HFFc6 (cell line): ENCODE results near the gene PLXNB3. TPM values are rescaled to one million over a fixed set of nuclear protein-coding genes. Genes with fewer than 3 reads are reported as not detected.

ENCODE experiments used
- DNase-seq: peaks from one replicate; pipeline ENCODE4 v3.0.0-alpha.2; 2018
- H3K27ac Mint-ChIP-seq: 2 replicates; pipeline ENCODE4 v1.8.0; 2020; ENCODE audit warnings: mild to moderate bottlenecking, mixed read lengths
- H3K27me3 Mint-ChIP-seq: 2 replicates; pipeline ENCODE4 v1.8.0; 2021; ENCODE audit warnings: mild to moderate bottlenecking, moderate library complexity, mixed read lengths; ENCODE audit not compliant: insufficient read depth
- H3K36me3 Mint-ChIP-seq: 2 replicates; pipeline ENCODE4 v1.8.0; 2021; ENCODE audit warnings: low read depth, mixed read lengths
- H3K4me1 Mint-ChIP-seq: 2 replicates; pipeline ENCODE4 v1.8.0; 2020; ENCODE audit warnings: low read depth, mixed read lengths
- H3K4me3 Mint-ChIP-seq: 2 replicates; pipeline ENCODE4 v1.8.0; 2020; ENCODE audit warnings: mild to moderate bottlenecking, moderate library complexity, mixed read lengths
- H3K9me3 Mint-ChIP-seq: 2 replicates; pipeline ENCODE4 v1.8.0; 2020; ENCODE audit warnings: mild to moderate bottlenecking, mixed read lengths
- CTCF ChIP-seq: fragments of 200-600 bp; sonication (generic); IDR thresholded peaks from 2 replicates; pipeline ENCODE4 v1.5.0; 2021; ENCODE audit warnings: antibody characterized with exemption, mild to moderate bottlenecking
- total RNA-seq, 6 experiments: library from RNA; stranded (reverse); fragmentation: NEBNext Ultra II Directional; extraction: Animal tissue kit (Norgen Biotek cat#: 25700); gene quantifications; 2 replicates in 1 of 6; 3 replicates in 5 of 6; pipeline ENCODE4 v1.2.3, GENCODE V29; 2021

The PLXNB3 gene
- total RNA-seq, 6 experiments from 2014 or later: 13.2 to 33.4 (median 15.8) TPM

- no peaks in the 10 kb centered on the region for H3K27me3 Mint-ChIP-seq
- no peak overlapping the region for H3K27ac Mint-ChIP-seq
- no peak for DNase-seq
- H3K9me3 Mint-ChIP-seq: no peaks in the 10 kb centered on the region
- no peak for TF ChIP-seq CTCF
- no peaks in the 10 kb centered on the region for H3K36me3 Mint-ChIP-seq
- H3K4me1 Mint-ChIP-seq: no peaks in the 10 kb centered on the region
- no peak overlapping the region for H3K4me3 Mint-ChIP-seq
These were observed 9.2 kb downstream of the PLXNB3 start for GRCh38 chrX:153773218-153773611.

GRCh38 chrX:153773741-153774575 lies 9.9 kb downstream of the PLXNB3 start:
- Mint-ChIP-seq H3K4me1 (no peaks in the 10 kb centered on the region), H3K4me3 (no peak overlapping the region), H3K9me3 (no peaks in the 10 kb centered on the region), H3K27me3 (no peaks in the 10 kb centered on the region), H3K27ac (no peak overlapping the region), H3K36me3 (no peaks in the 10 kb centered on the region)
- no peak for TF ChIP-seq CTCF
- DNase-seq: no peak

- no peak for TF ChIP-seq CTCF
- DNase-seq: no peak
- Mint-ChIP-seq H3K9me3 (no peaks in the 10 kb centered on the region), H3K36me3 (no peaks in the 10 kb centered on the region), H3K27me3 (no peaks in the 10 kb centered on the region), H3K4me1 (no peaks in the 10 kb centered on the region; the same call in 1 of the 2 replicates), H3K4me3 (no peak overlapping the region), H3K27ac (no peak overlapping the region)
These were observed 10.7 kb downstream of the PLXNB3 start for GRCh38 chrX:153774576-153775292.

GRCh38 chrX:153775293-153776119 lies 11.5 kb downstream of the PLXNB3 start:
- DNase-seq: no peak
- Mint-ChIP-seq H3K36me3 (no peaks in the 10 kb centered on the region), H3K27me3 (no peaks in the 10 kb centered on the region), H3K9me3 (no peaks in the 10 kb centered on the region), H3K27ac (no peak overlapping the region), H3K4me3 (no peak overlapping the region), H3K4me1 (peaks cover 7% of the 10 kb centered on the region)
- TF ChIP-seq CTCF: no peak

GRCh38 chrX:153776120-153776599 lies 12.1 kb downstream of the PLXNB3 start:
- Mint-ChIP-seq H3K4me3 (no peak overlapping the region), H3K27ac (no peak overlapping the region), H3K4me1 (peaks cover 7% of the 10 kb centered on the region), H3K36me3 (no peaks in the 10 kb centered on the region), H3K27me3 (no peaks in the 10 kb centered on the region), H3K9me3 (no peaks in the 10 kb centered on the region)
- DNase-seq: no peak
- TF ChIP-seq CTCF: no peak
